Heart right ventricle (tissue), 16 donors: Measurements from ENCODE around the gene CMA1. TPM values are rescaled to one million over a fixed set of nuclear protein-coding genes. Genes with fewer than 3 reads are reported as not detected.
A peak's percentile ranks its signal among the peaks of the same experiment; 100 is the strongest.
"Not testable (repeated sequence)": the region's sequence is repeated elsewhere in the genome, so short reads cannot be mapped to it uniquely, and the experiment has no call there.

Experiments used
- ATAC-seq, 8 donors: fragments of 200-7000 bp; cut with Tn5 transposase; one replicate each; pipeline ENCODE4 v1.9.1; 2020; ENCODE audit warnings: mild to moderate bottlenecking in 8 of 8, moderate library complexity in 8 of 8, moderate number of reproducible peaks in 1 of 8
- DNase-seq, 2 donors: peaks; one replicate each; pipeline ENCODE4 v3.0.0-alpha.2; 2020
- H3K27ac ChIP-seq, 10 donors: fragments of 200-600 bp; sonication (generic) in 2 of 10; one replicate each; pipeline versions ENCODE4 v1.5.0 to v1.8.0; 2020 to 2022; ENCODE audit warnings: mild to moderate bottlenecking in 3 of 10
- H3K27me3 ChIP-seq, 7 donors: fragments of 200-600 bp; one replicate each; pipeline ENCODE4 v1.8.0; 2021 to 2022; ENCODE audit warnings: mild to moderate bottlenecking in 2 of 7
- H3K36me3 ChIP-seq, 9 donors: fragments of 200-600 bp; sonication (generic) in 1 of 9; one replicate each; pipeline versions ENCODE4 v1.5.0 to v1.8.0; 2020 to 2022; ENCODE audit warnings: mild to moderate bottlenecking in 2 of 9
- H3K4me1 ChIP-seq, 9 donors: fragments of 200-600 bp; sonication (generic) in 1 of 9; one replicate each; pipeline versions ENCODE4 v1.5.0 to v1.8.0; 2020 to 2022; ENCODE audit warnings: mild to moderate bottlenecking in 4 of 9
- H3K4me3 ChIP-seq, 10 donors: fragments of 200-600 bp; sonication (generic) in 2 of 10; one replicate each; pipeline versions ENCODE4 v1.5.0 to v1.8.0; 2020 to 2022; ENCODE audit warnings: mild to moderate bottlenecking in 7 of 10, moderate library complexity in 2 of 10
- H3K9me3 ChIP-seq, 11 donors: fragments of 200-600 bp in 10 of 11; sonication (generic) in 2 of 11; one replicate each; pipeline versions ENCODE4 v1.5.0 to v1.8.0; 2013 to 2022; ENCODE audit warnings: mild to moderate bottlenecking in 2 of 11, control low read depth in 1 of 11, moderate library complexity in 1 of 11
- CTCF ChIP-seq, 9 donors: fragments of 200-600 bp; sonication (generic) in 2 of 9; IDR thresholded peaks; one replicate each; pipeline versions ENCODE4 v1.5.0 to v1.8.0; 2021 to 2022; ENCODE audit warnings: antibody characterized with exemption in 9 of 9, mild to moderate bottlenecking in 5 of 9, moderate library complexity in 1 of 9
- WGBS, 2 donors: extraction: QIAGEN DNeasy Blood & Tissue Kit; methylation state at CpG; one replicate each; pipeline ENCODE4 v1.1.7; 2013; ENCODE audit warnings: inconsistent platforms in 1 of 2; 5-methylcytosine and 5-hydroxymethylcytosine counted together
- intact Hi-C, 10 donors: fragments of 100-400 bp; cut with DNase I; formaldehyde crosslinking; loops; one replicate each; pipeline versions ENCODE4 v1.11.1 to v1.14.2; 2022
- polyA plus RNA-seq, 2 donors: library from polyadenylated mRNA; stranded (reverse); fragments of 200-250 nt; gene quantifications; one replicate each; pipeline ENCODE4 v1.2.3, GENCODE V29; 2013
- total RNA-seq, 10 donors: library from RNA; stranded (reverse); fragmentation: NEBNext Ultra II Directional in 3 of 10; extraction: Animal tissue kit (Norgen Biotek cat#: 25700) in 3 of 10; gene quantifications; one replicate each; pipeline versions ENCODE4 v1.2.1 to v1.2.4, GENCODE V29; 2021 to 2023
- donor health status: Arrhythmogenic right ventricular cardiomyopathy.
- donor health status: ischemic (EF 13 %, LVEDD 7.1; RV severe dilation, severe dysfunction).
- donor health status: healthy with polysubstance abuse.
- donor health status: DM: no; HTN: yes; CAD: no.
- donor health status: DM: no; HTN: no; CAD: no.
- donor health status: ischemic (EF 25% LVEDD 6.9; RV normal size, moderate dysfunction).
- donor health status: ischemic (EF 25% LVEDD 5.7; RV mildly dilated, moderate dysfunction).
- donor health status: healthy.
- donor health status: DM: yes; HTN: yes; CAD: no.
- donor health status: Ischemic cardiomyopathy.
- donor health status: ischemic (EF 35%, LVEDD 5.7; RV mildly dilated, moderate dysfunction).
- donor health status: nonischemic (EF 11% LVEDD 7.7; RV severe dilation, severe dysfunction).
- donor health status: DM: yes; HTN: yes; CAD: no.
- donor health status: PGD.
- donor health status: ischemic (EF 29% LVEDD 5.4; RV normal size, mild dysfunction).
- donor health status: nonischemic (EF 23%, LVEDD 6.1; RV moderate dilation, normal function).

The CMA1 gene
- total and polyA plus RNA-seq, 12 donors: 0.13 to 1.4 (median 0.70) TPM; not detected in 3

DNA sequence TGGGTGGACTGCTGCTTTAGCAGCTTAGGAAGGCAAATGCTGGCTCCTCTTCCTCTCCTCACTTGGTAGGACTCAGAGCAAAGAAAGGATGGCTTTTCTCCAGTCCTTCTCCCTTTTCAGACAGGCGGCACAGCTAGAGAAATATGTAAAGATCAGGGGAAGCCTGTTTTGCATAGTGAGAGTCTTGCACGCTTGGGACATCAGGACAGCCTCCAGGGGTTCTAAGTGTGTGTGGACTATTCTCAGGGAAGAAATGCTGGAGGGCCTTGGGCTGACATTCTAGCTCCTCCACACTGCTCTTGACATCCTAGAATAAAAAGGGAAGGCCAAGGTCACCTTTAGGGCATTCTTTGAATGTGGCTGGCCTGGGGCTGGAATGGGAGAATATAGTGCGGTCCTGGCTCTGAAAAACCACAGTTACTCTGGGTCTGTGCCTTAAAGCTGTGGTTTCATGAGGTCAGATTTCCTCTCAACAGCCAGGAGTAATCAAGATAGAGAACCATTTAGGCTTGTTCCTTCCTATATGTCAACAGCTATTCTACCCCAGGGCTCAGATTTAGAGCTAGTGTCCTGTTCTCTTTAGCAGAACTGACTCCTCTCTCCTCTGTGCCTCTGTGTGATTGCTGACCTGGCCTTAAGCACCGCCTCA lies 24.3 kb downstream of the CMA1 start:
- intact Hi-C loops: loop anchor here in 2 of 10 donors (10.0 kb wide), 1 partner anchor 191 kb away; no protein-coding TSS in a partner anchor
- ATAC-seq (no peak), DNase-seq (no peak)
- Histone ChIP-seq H3K9me3 (no peaks in the 10 kb centered on the region), H3K36me3 (no peaks in the 10 kb centered on the region), H3K27me3 (no peaks in the 10 kb centered on the region), H3K4me3 (no peak overlapping the region), H3K4me1 (no peaks in the 10 kb centered on the region), H3K27ac (no peak overlapping the region)
- 54 to 58% methylated on average over 4 of the region's 4 CpGs for WGBS, 2 donors
- no peak for TF ChIP-seq CTCF (IDR thresholded peaks at IDR 0.05)

GRCh38 chr14:24482699-24483303 lies 25.3 kb downstream of the CMA1 start:
- DNase-seq, H3K27me3 ChIP-seq, H3K36me3 ChIP-seq, H3K27ac ChIP-seq, ATAC-seq, H3K4me1 ChIP-seq, H3K4me3 ChIP-seq, H3K9me3 ChIP-seq: not testable (repeated sequence)
- WGBS, 2 donors: 63 to 81% methylated on average over 2 of the region's 2 CpGs
- intact Hi-C loops: loop anchor here in 2 of 10 donors (10.0 kb wide), 1 partner anchor 192 kb away; no protein-coding TSS in a partner anchor

DNA sequence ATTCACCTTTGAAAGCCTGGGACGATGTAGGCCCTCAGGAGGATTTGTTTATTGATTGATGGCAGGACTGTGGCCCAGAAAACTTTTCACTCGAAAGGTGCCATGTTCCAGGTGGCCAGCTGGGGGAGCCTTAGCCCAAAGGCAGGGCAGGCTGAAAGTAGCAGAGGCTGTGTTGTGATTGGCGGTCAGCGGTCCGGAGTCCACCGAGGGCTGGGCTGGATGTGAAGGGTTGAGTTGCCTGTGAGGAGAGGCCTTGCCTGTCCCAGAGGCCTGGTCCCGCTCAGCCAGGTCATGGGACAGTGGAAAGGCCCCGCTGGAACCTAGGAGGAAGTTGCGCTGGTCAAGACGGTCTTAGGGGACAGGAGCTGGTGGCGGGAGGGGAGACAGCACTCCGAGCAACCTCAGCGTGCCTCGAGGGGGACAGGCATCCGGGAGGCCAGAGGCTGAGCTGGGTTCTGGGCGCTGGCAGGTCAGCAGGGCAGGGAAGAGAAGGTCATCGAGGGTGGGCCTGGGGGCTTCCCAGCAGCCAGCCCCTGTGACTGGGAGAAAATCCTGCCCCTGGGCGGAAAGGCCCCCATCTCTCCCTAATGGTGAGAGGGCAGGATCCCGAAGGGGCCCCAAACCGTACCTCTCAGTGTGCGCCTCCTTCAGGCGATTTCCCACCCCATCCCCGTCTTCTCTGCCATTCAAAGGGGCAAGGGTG lies 26.3 kb downstream of the CMA1 start:
- DNase-seq (peak in 1 of 2 donors; percentile 29), ATAC-seq (peak in 7 of 8 donors; percentile 47 to 78 (median 55))
- H3K36me3 ChIP-seq: no peaks in the 10 kb centered on the region
- intact Hi-C loops: loop anchor here in 2 of 10 donors (10.0 kb wide), 1 partner anchor 193 kb away; no protein-coding TSS in a partner anchor
- H3K4me3 ChIP-seq: no peak overlapping the region
- TF ChIP-seq CTCF (IDR thresholded peaks at IDR 0.05): peak; percentile 23 to 63 (median 58)
- no peaks in the 10 kb centered on the region for H3K4me1 ChIP-seq
- H3K9me3 ChIP-seq: no peaks in the 10 kb centered on the region
- H3K27ac ChIP-seq: no peak overlapping the region
- H3K27me3 ChIP-seq: no peaks in the 10 kb centered on the region
- 44 to 50% methylated on average over 23 of the region's 23 CpGs for WGBS, 2 donors

DNA sequence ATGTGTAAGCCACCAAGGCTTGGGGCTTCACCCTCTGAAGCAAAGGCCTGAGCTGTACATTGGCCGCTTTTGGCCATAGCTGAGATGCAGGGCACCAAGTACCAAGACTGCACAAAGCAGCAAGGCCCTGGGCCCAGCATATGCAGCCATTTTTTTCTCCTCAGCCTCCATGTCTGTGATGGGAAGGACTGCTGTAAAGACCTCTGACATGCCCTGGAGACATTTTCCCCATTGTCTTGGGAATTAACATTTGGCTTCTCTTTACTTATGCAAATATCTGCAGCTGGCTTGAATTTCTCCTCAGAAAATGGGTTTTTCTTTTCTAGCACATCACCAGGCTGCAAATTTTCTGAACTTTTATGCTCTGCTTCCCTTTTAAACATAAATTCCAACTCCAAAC lies 28.1 kb downstream of the CMA1 start:
- WGBS, 2 donors: 0% methylated on average over 1 of the region's 1 CpG

GRCh38 chr14:24475261-24475660 lies 32.8 kb downstream of the CMA1 start:
- H3K4me1 ChIP-seq: no peaks in the 10 kb centered on the region
- intact Hi-C loops: no loop called here
- H3K27me3 ChIP-seq: no peaks in the 10 kb centered on the region
- no peak overlapping the region for H3K4me3 ChIP-seq
- DNase-seq: no peak
- no peak for TF ChIP-seq CTCF (IDR thresholded peaks at IDR 0.05)
- no peak for ATAC-seq
- H3K9me3 ChIP-seq: peaks cover 0 to 5% (median 0%) of the 10 kb centered on the region in 11 donors
- no peak overlapping the region for H3K27ac ChIP-seq
- 81 to 84% methylated on average over 4 of the region's 4 CpGs for WGBS, 2 donors
- H3K36me3 ChIP-seq: no peaks in the 10 kb centered on the region

More for the DNA sequence above, 28.1 kb downstream of the CMA1 start:
- intact Hi-C loops: loop anchor here in 2 of 10 donors (10.0 kb wide), 1 partner anchor 195 kb away; no protein-coding TSS in a partner anchor
- H3K4me3 ChIP-seq, H3K4me1 ChIP-seq, H3K36me3 ChIP-seq, H3K27ac ChIP-seq, H3K27me3 ChIP-seq, ATAC-seq, H3K9me3 ChIP-seq, DNase-seq: not testable (repeated sequence)
